Measurements from ENCODE around the gene SHC1.

SHC1 gene, protein sequence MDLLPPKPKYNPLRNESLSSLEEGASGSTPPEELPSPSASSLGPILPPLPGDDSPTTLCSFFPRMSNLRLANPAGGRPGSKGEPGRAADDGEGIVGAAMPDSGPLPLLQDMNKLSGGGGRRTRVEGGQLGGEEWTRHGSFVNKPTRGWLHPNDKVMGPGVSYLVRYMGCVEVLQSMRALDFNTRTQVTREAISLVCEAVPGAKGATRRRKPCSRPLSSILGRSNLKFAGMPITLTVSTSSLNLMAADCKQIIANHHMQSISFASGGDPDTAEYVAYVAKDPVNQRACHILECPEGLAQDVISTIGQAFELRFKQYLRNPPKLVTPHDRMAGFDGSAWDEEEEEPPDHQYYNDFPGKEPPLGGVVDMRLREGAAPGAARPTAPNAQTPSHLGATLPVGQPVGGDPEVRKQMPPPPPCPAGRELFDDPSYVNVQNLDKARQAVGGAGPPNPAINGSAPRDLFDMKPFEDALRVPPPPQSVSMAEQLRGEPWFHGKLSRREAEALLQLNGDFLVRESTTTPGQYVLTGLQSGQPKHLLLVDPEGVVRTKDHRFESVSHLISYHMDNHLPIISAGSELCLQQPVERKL

DNA sequence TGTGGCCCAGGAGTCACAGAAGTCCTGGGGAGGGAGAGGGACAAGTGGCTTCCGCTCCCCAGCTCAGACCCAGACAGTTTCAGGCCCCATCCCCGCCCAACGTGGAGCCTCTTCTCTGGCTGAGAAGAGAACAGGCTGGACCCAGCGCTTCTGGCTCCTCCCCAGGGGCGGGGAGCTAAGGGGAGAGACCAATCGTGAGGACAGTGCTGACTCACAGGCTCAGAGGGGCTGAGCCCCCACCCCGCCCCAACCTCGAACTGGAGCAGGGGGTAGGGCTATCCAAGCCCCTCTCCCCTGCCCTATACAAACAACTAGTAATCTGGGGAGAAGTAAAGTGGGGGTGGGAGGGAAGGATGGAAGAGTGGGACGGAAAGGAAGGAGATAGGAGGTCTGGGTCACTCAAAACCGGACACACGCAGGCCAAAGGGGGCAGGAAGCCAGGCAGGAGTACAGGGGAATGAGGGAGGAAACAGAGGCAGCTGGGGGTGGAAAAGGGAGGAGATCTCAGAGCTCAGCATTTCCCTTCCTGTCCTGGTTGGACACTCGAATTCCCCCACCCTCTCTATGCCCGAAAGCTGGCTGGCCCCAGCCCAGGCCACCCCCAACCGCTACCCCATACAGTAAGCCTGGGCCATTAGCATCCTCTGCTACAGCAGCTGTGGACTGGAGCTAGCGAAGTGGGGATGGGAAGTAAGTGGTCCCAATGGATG lies at the start of gene SHC1:
Gene SHC1 (minus strand): TSS at position 117 of the 710 bp plus-strand sequence. CDS start 221 bp downstream, outside the sequence.
- peak; percentile 94 for DNase-seq (ENCODE audit: low spot score)

GRCh38 chr1:155019377-155020245 lies 49.1 kb upstream of the SHC1 start:
- DNase-seq (ENCODE audit: low spot score): no peak

GRCh38 chr1:155018617-155019348 lies 48.2 kb upstream of the SHC1 start:
- no peak for DNase-seq (ENCODE audit: low spot score)

DNA sequence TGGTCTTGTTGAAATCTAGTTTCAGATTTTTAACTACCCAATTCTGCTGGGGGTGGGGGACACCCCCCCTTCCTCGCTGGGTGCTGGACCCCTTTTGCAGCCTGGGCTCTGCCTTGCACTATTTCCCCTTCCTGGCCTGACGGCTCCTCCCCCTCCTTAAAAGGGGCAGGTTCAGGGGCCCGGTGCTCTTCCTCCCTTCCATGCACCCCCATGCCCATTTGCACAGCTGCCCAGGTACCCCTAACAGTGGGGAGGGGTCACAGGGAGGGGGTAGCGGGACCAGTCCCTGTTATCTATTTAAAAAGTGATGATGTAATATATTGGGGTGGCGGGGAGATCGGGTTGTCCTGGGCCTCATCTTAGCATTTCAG lies 47.4 kb upstream of the SHC1 start:
- DNase-seq (ENCODE audit: low spot score): no peak

GRCh38 chr1:155017041-155017945 lies 46.7 kb upstream of the SHC1 start:
- DNase-seq (ENCODE audit: low spot score): peak; percentile 93

DNA sequence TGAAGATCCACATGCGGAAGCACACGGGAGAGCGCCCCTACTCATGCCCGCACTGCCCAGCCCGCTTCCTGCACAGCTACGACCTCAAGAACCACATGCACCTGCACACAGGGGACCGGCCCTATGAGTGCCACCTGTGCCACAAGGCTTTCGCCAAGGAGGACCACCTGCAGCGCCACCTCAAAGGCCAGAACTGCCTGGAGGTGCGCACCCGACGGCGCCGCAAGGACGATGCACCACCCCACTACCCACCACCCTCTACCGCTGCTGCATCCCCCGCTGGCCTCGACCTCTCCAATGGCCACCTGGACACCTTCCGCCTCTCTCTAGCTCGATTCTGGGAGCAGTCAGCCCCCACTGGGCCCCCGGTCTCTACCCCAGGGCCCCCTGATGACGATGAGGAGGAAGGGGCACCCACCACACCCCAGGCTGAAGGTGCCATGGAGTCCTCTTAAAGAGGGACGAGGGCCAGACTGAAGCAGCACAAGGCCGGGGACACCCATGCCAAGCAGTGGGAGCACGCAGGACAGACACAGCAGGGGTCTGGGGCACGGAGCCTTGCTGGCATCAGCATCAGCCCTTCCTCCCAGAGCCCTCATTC lies 45.8 kb upstream of the SHC1 start:
- no peak for DNase-seq (ENCODE audit: low spot score)

- DNase-seq (ENCODE audit: low spot score): no peak
Measured at GRCh38 chr1:155015527-155016230, 45.1 kb upstream of the SHC1 start.

DNA sequence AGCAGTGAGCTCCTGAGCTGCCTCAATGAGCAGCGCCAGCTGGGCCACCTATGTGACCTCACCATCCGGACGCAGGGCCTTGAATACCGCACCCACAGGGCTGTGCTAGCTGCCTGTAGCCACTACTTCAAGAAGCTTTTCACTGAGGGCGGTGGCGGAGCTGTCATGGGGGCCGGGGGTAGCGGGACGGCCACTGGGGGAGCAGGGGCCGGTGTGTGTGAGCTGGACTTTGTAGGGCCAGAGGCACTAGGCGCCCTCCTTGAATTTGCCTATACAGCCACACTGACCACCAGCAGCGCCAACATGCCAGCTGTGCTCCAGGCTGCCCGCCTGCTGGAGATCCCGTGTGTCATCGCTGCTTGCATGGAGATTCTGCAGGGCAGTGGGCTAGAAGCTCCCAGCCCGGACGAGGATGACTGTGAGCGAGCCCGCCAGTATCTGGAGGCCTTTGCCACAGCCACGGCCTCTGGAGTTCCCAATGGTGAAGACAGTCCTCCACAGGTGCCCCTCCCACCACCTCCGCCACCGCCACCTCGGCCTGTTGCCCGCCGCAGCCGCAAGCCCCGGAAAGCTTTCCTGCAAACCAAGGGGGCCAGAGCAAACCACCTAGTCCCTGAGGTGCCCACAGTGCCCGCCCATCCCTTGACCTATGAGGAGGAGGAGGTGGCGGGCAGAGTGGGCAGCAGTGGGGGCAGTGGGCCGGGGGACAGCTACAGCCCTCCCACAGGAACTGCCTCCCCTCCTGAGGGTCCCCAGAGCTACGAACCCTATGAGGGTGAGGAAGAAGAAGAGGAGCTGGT lies 44.4 kb upstream of the SHC1 start:
- DNase-seq (ENCODE audit: low spot score): no peak

DNA sequence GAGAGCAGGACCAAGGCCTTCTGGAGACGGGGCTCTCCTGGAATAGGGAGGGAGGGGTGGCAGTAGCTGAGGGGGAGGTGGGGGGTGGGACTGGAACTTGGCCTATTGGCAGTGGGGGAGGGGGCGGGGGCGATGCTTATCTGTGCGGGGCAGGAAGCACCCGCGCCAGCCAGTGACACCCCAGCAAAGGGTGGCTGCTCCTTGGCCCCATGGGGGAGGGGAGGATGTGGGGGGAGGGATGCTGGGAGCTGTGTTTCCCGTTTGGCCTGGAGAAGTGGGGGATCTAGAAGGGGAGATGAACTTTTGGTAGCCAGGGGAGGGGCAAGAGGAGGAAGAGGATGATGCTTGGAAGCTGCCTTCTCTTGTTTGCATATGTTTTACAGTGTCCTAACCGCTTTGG lies 43.1 kb upstream of the SHC1 start:
- DNase-seq (ENCODE audit: low spot score): no peak

- no peak for DNase-seq (ENCODE audit: low spot score)
Measured at GRCh38 chr1:155012776-155013602, 42.4 kb upstream of the SHC1 start.

GRCh38 chr1:155012026-155012546 lies 41.5 kb upstream of the SHC1 start:
- peak; percentile 92 for DNase-seq (ENCODE audit: low spot score)

- no peak for DNase-seq (ENCODE audit: low spot score)
Measured at GRCh38 chr1:155011437-155012025, 41.0 kb upstream of the SHC1 start.

DNA sequence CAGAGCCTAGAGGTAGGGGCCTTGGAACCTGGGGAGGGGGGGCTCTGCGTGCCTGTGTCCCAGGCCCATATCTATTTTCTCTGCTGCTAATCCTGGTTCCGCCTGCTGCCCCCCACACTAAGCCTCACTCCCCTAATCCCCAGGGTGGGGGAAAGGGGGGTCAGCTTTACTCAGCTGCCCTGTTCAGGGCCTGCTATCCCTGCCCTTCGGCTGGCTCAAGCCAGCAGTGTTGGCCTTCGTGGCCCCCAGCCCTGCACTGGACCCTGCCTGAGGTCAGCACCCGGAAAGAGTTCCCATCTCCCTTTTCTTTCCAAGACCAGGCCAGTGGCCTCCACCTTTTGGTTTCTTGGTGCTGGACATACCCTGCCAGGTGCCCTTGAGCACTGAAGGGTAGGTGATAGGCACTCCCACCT lies 40.5 kb upstream of the SHC1 start:
- DNase-seq (ENCODE audit: low spot score): no peak

DNA sequence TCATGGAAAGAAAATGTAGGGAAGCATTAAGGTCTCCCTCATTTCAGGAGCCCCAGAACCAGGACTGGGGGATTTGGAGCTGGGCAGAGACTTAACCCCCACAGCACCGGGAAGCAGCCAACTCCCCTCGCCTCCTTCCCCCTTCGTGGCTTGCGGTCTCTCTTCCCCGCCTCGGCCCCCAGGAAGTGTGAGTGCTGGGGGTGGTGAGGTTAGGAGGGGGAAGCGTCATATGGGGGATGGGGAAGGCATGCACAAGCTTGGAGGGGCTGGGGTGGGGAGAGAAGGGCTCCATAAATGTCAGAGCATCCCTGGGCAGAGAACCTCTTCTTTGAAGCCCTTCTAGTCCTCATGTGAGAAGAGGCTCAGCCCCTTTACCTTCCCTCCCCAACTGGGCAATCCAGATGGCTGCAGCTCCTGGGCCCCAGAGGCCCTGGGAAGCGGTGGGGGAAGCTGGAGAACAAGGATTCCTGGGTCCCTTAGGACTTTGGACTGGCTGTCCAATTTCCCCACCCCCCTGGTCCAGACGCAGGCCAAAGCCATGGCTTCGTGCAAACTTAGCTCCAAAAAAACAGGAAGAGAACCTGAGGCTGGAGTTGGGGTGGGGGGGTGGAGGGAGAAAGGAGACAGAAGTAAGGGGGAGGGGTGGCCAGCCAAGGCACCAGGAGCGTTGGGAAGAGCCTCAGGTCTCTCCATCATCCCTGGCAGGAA lies 39.8 kb upstream of the SHC1 start:
- no peak for DNase-seq (ENCODE audit: low spot score)

GRCh38 chr1:155009742-155010141 lies 39.2 kb upstream of the SHC1 start:
- DNase-seq (ENCODE audit: low spot score): no peak

DNA sequence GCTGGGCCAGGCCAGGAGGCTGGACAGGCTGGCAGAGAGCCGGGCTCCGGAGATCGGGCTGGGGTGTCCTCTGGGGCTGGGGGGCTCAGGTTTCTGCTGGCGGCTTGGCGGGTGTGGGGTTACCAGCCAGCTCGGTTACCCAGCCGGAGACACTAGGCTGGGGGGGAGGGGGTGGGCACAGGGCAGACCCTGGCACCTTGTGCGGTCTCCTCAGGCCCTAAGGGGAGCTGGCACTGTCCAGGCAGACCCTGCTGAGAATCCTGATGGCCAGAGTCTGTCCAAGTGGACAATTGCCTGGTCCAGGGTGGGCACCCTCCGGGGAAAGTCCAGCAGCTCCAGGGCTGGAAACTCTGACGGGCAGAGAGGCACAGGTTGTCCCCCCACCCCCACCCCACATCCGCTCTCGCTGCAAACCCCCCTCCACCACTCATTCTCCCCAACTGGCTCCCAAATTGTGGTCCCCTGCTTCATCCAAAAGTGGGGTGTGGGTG lies 38.7 kb upstream of the SHC1 start:
- no peak for DNase-seq (ENCODE audit: low spot score)
